ENCODE measurements around the gene CNTNAP2.

CNTNAP2 gene

GRCh38 chr7:146366938-146367337, 250.3 kb downstream of the CNTNAP2 start:
- Histone ChIP-seq H3K4me3 (no peak overlapping the region), H3K27ac (no peak overlapping the region)
- no peak for TF ChIP-seq CTCF (IDR thresholded peaks at IDR 0.05)
- no peak for DNase-seq (ENCODE audit: low spot score)

GRCh38 chr7:146370171-146370570, 253.6 kb downstream of the CNTNAP2 start:
- DNase-seq (ENCODE audit: low spot score), result no peak
- no peak overlapping the region for H3K27ac ChIP-seq
- H3K4me3 ChIP-seq, result no peak overlapping the region
- TF ChIP-seq CTCF (IDR thresholded peaks at IDR 0.05), result no peak

GRCh38 chr7:146375170-146375569, 258.6 kb downstream of the CNTNAP2 start:
- TF ChIP-seq CTCF (IDR thresholded peaks at IDR 0.05), result no peak
- no peak for DNase-seq (ENCODE audit: low spot score)
- no peak overlapping the region for H3K27ac ChIP-seq
- H3K4me3 ChIP-seq, result no peak overlapping the region

GRCh38 chr7:146378196-146378595, 261.6 kb downstream of the CNTNAP2 start:
- Histone ChIP-seq H3K27ac (no peak overlapping the region), H3K4me3 (no peak overlapping the region)
- no peak for DNase-seq (ENCODE audit: low spot score)
- TF ChIP-seq CTCF (IDR thresholded peaks at IDR 0.05), result no peak

- no peak for TF ChIP-seq CTCF (IDR thresholded peaks at IDR 0.05)
- Histone ChIP-seq H3K4me3 (no peak overlapping the region), H3K27ac (no peak overlapping the region)
- no peak for DNase-seq (ENCODE audit: low spot score)
Measured at GRCh38 chr7:146387140-146387539, 270.5 kb downstream of the CNTNAP2 start.

DNA sequence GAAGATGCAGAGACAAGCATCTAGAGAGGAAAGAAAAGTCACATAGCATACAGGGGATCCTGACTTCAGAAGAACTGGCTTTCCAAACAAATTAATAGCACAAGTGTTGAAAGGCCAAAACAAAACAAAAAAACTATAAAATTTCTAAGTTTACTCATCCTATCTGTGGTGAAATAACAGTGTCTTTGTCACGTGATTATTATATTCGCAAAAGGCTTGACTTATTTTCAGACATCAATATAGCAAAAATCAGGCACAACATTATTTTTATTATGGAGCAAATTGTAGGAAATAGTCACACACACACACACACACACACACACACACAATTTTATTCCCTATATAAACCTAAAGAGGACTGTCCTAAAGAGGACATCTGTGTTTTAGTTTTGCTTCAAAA, 272.3 kb downstream of the CNTNAP2 start:
- no peak for TF ChIP-seq CTCF (IDR thresholded peaks at IDR 0.05)
- DNase-seq (ENCODE audit: low spot score), result no peak
- Histone ChIP-seq H3K27ac (no peak overlapping the region), H3K4me3 (no peak overlapping the region)

DNA sequence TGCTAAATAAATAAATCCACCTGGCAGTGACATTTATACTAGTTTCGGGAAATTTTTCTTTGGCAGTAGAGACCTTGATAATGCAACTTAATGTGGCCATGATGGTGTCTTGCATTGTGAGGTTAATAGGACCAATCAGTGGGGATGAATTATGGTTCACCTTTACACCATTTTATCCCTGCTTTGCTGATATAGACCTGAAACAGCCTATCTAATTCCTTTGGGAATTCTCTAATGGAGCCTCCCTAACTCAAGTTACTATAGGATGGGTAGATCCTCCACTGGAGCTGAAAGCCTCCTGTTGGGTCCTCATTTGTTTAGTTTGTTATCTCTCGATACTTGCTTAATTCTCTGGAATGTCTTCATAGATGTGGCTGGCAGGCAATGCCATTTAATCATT, 276.7 kb downstream of the CNTNAP2 start:
- Histone ChIP-seq H3K4me3 (no peak overlapping the region), H3K27ac (no peak overlapping the region)
- no peak for TF ChIP-seq CTCF (IDR thresholded peaks at IDR 0.05)
- no peak for DNase-seq (ENCODE audit: low spot score)

Data from coronary artery (tissue), 2 donors.